ENCODE results near the gene SDCBP2.

SDCBP2 gene

GRCh38 chr20:1264727-1265126, 64.2 kb downstream of the SDCBP2 start:
- no peak for DNase-seq (ENCODE audit: extremely low read depth, insufficient read length)
- no peaks in the 10 kb centered on the region for H3K36me3 ChIP-seq (ENCODE audit: control insufficient read depth, insufficient read depth, low read length)
- no peak overlapping the region for H3K4me3 ChIP-seq (replicated peaks; ENCODE audit: low read depth, low read length)
- no peak for TF ChIP-seq CTCF (IDR thresholded peaks at IDR 0.05; ENCODE audit: insufficient read depth, low read length, poor library complexity, severe bottlenecking)
- H3K27me3 ChIP-seq (replicated peaks; ENCODE audit: control insufficient read depth, insufficient read depth, low read length), result no peaks in the 10 kb centered on the region

GRCh38 chr20:1263853-1264252, 65.1 kb downstream of the SDCBP2 start:
- DNase-seq (ENCODE audit: extremely low read depth, insufficient read length), result no peak
- Histone ChIP-seq H3K36me3 (ENCODE audit: control insufficient read depth, insufficient read depth, low read length) (no peaks in the 10 kb centered on the region), H3K4me3 (replicated peaks; ENCODE audit: low read depth, low read length) (no peak overlapping the region), H3K27me3 (replicated peaks; ENCODE audit: control insufficient read depth, insufficient read depth, low read length) (no peaks in the 10 kb centered on the region)
- TF ChIP-seq CTCF (IDR thresholded peaks at IDR 0.05; ENCODE audit: insufficient read depth, low read length, poor library complexity, severe bottlenecking), result no peak

All from GM06990 (cell line).